LNCaP clone FGC (cell line): Measurements from ENCODE around the gene ANK3.

Source experiments
- DNase-seq: peaks from one replicate; pipeline ENCODE4 v3.0.0-alpha.2; 2011; ENCODE audit warnings: low read depth
- H3K4me3 ChIP-seq: 2 replicates; pipeline ENCODE4 v1.5.1; 2011; ENCODE audit warnings: mild to moderate bottlenecking, low read depth, low read length, control low read depth
- CTCF ChIP-seq: IDR thresholded peaks from 2 replicates; pipeline ENCODE4 v1.5.1; 2012; ENCODE audit warnings: mild to moderate bottlenecking; ENCODE audit not compliant: control insufficient read depth, insufficient read depth; ENCODE audit errors: extremely low read depth

ANK3 gene

DNA sequence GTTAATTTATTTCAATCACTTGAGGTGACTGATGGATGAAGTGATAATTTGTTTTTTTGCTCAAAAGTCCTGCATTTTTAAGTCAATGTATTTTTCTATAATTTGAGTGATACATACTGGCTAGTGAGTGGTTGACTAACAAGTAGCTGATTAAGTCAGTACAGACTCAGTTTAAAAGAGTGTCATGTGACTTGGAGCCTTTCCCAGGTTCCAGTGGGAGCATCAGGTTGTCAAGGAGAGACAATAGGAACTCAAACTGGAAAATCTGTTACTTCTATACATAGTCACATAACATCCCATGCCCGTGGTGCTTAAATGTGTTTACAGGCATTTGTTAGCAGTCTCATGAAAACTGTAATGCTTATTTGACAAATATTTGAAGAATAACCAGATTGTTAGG, 154.7 kb downstream of the ANK3 start:
- peak; percentile 73 for DNase-seq
- H3K4me3 ChIP-seq = no peak overlapping the region
- no peak for TF ChIP-seq CTCF

GRCh38 chr10:60234551-60234950, 155.1 kb downstream of the ANK3 start:
- DNase-seq = no peak
- no peak for TF ChIP-seq CTCF
- H3K4me3 ChIP-seq = no peak overlapping the region

GRCh38 chr10:60230892-60231291, 158.8 kb downstream of the ANK3 start:
- no peak for DNase-seq
- no peak for TF ChIP-seq CTCF
- no peak overlapping the region for H3K4me3 ChIP-seq

DNA sequence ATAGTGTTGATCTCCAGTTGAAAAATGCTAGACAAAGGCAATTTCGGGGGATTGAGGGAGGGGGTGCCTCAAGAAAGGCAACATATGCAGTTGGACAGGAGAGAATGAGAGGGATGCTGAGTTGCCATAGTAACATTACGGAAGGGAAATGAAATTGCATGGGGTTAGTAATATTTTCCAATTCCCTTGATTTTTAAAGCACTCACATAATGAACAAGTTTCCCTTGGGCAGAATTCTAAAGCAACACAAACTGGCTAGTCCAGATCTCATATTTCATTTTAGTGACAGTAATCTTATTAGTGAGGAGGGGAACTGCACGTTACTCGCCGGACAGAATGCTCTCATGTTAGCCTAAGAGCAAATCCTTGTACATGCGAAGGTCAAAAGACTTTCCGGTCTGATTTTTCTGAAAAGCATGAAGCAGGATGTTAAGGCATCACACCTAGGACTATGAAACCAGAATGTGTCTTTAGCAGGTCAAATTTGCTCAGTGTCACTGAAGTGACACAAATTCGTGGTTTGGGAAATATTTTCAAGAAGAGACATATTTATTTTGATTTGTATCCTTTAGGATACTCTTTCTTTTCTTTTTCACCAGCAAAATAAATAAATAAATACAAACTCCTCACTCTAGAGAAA, 165.5 kb downstream of the ANK3 start:
- DNase-seq = no peak
- TF ChIP-seq CTCF = no peak
- no peak overlapping the region for H3K4me3 ChIP-seq

GRCh38 chr10:60222047-60222446, 167.6 kb downstream of the ANK3 start:
- no peak overlapping the region for H3K4me3 ChIP-seq
- DNase-seq = no peak
- no peak for TF ChIP-seq CTCF

- TF ChIP-seq CTCF = no peak
- no peak for DNase-seq
- no peak overlapping the region for H3K4me3 ChIP-seq
These were observed 177.5 kb downstream of the ANK3 start for GRCh38 chr10:60212195-60212594.
